ENCODE measurements around the gene SMIM7. TPM values are rescaled to one million over a fixed set of nuclear protein-coding genes. Genes with fewer than 3 reads are reported as not detected.

The SMIM7 gene
- 64.9 to 74.0 TPM (median 67.2 TPM) in 5 replicates for total RNA-seq (2022; extraction: Qiagen RNA extraction)

DNA sequence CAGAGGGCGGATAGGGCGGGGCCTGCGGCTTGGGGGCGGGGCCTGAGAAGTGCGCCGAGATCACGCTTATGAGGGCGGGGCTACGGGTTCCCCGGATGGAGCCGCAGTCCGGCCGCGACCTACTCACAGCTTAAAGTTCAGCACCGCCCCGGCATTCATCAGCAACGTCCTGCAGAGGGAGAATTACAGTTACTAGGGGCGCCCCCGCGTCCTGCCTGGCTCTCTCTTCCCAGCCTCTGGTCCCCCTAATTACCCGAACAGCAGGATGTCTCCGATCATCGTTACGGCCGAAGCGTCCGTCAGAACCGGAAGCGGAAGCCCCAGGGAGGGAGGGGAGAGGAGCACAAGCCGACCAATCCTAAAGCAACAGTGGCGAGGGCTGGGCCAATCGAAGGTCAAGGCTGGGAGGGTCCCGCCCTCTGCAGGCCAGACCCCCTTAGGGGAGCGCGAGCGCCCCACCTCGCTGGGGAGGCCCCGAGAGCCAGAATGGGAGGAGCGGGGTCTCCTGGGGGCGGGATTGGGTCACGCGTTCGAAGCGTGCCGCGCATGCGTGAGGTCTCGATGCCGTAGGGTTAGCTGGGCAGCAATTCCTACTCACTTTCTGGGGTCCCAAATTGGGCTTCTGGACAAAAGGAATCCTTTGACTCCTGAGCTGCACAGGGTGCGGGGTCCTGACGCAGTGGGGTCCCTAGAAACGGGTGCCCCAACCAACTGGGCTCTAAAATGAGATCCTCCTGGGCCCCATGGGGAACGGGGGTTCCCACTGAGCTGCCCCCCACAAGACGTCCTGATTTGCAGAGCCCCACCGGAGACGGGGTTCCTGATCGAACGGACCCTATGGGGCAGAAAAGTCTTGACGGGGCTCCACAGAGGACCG lies at the start of gene SMIM7:
SMIM7 (minus strand) TSS at position 313 of the 877 bp plus-strand sequence; CDS start at position 279, 34 bp downstream.

DNA sequence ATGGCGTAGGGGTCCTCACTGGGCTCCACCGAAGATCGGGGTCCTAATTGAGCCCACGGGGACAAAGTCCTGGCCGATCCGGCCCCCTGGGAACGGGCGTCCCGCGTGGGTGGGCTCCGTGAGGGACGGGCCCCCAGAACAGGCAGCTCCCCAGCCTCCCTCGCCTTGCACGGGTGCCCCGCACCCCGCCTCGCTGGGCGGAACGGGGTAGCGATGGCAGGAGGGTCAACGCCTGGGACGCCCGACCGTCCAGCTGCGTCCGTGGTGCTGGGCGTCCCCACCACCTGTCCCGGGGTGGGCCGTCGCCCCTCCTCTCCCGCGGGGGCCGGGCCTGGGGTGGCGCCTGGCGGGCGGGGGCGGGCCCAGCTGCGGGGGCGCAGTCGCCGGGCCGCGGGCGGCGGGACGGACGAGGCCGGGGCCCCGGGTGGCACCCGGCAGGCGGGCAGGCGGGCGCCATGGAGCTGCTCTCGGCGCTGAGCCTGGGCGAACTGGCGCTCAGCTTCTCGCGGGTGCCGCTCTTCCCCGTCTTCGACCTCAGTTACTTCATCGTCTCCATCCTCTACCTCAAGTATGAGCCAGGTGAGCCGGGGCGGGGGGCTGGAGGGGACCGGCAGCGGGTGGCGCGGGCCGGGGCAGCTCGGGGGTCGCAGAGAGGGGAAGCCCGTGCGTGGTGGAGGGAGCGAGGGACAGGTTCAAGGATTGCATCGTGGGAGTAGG lies 977 bp upstream of the SMIM7 start, which contains the start of gene TMEM38A:
TMEM38A (plus strand) TSS at position 377 of the 717 bp plus-strand sequence; CDS start at position 456, 79 bp downstream.

GRCh38 chr19:16628183-16628983 lies 31.6 kb downstream of the SMIM7 start, which contains the start of gene MED26:
Gene MED26 (minus strand): TSS chr19:16628204. CDS start chr19:16627943, 261 bp downstream.

Other genes with a start within 250 kb of the SMIM7 start
- gene EPS15L1, start 188.2 kb downstream of the SMIM7 start, total RNA-seq (2022; extraction: Qiagen RNA extraction) = 14.2 to 17.6 TPM (median 16.7 TPM) in 5 replicates
- 0.07 to 0.14 TPM in 2 of 5 replicates, not detected in the others for gene CALR3, start 164.0 kb downstream of the SMIM7 start, total RNA-seq (2022; extraction: Qiagen RNA extraction)
- 2.6 to 3.1 TPM (median 2.7 TPM) in 5 replicates for gene C19orf44, start 163.8 kb downstream of the SMIM7 start, total RNA-seq (2022; extraction: Qiagen RNA extraction)
- gene CHERP, start 117.7 kb downstream of the SMIM7 start, total RNA-seq (2022; extraction: Qiagen RNA extraction) = 28.5 to 33.3 TPM (median 30.9 TPM) in 5 replicates
- gene SLC35E1, start 87.7 kb downstream of the SMIM7 start, total RNA-seq (2022; extraction: Qiagen RNA extraction) = 17.3 to 19.4 TPM (median 18.0 TPM) in 5 replicates
- gene MED26, start 31.9 kb downstream of the SMIM7 start, total RNA-seq (2022; extraction: Qiagen RNA extraction) = 4.2 to 5.6 TPM (median 5.3 TPM) in 5 replicates
- gene TMEM38A, start 995 bp upstream of the SMIM7 start, total RNA-seq (2022; extraction: Qiagen RNA extraction) = 0.99 to 1.3 TPM (median 1.2 TPM) in 5 replicates
- not detected in 5 replicates for gene NWD1, start 59.7 kb upstream of the SMIM7 start, total RNA-seq (2022; extraction: Qiagen RNA extraction)
- gene SIN3B, start 169.3 kb upstream of the SMIM7 start, total RNA-seq (2022; extraction: Qiagen RNA extraction) = 16.5 to 21.5 TPM (median 19.6 TPM) in 5 replicates
- 0.06 TPM in 1 of 5 replicates, not detected in the others for gene F2RL3, start 228.9 kb upstream of the SMIM7 start, total RNA-seq (2022; extraction: Qiagen RNA extraction)

Data from A549 treated with AZD2906 at 1 μM for 4 hours (cell line).